ENCODE measurements around the gene KRT5. TPM values are rescaled to one million over a fixed set of nuclear protein-coding genes. Genes with fewer than 3 reads are reported as not detected.

KRT5 gene
- total and polyA plus RNA-seq, 4 donors: 0.08 TPM; not detected in 3

DNA sequence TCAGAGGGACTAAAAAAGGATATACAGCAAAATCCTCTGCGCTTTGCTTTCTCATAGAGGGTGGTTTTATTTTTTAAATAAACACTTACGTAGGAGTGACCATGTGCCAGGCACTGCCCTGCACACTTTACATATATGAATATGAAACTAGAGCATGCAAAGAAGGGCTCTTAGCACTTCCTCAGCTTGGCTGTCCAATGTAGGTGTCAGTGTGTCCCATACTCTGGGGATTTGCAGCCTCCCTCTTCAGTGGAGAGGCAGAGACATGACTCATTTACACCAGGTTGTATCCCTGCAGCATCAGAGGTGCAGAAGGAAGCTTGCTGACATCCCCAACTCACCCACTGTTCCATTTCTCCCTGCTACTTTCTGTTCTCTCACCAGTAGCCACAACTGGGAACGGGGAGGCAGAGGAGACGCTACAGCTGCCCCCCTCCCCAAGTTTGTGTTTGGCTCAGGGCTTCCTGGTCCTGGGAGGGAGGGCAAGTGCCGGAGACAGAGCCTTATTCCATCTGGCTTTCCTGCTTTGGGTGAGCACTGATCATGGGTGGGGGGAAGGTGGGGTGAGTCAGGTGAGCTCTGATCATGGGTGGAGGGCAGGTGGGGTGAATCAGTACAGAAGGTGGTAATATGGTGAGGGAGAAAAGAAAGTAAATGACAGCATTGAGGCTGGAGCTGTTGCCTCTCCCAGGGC lies 4.9 kb upstream of the KRT5 start:
- peak; percentile 20 for DNase-seq (ENCODE audit: low spot score)
- no peak overlapping the region for H3K27ac ChIP-seq (ENCODE audit: low read depth in 1 of 2, low read length in 2 of 2)

DNA sequence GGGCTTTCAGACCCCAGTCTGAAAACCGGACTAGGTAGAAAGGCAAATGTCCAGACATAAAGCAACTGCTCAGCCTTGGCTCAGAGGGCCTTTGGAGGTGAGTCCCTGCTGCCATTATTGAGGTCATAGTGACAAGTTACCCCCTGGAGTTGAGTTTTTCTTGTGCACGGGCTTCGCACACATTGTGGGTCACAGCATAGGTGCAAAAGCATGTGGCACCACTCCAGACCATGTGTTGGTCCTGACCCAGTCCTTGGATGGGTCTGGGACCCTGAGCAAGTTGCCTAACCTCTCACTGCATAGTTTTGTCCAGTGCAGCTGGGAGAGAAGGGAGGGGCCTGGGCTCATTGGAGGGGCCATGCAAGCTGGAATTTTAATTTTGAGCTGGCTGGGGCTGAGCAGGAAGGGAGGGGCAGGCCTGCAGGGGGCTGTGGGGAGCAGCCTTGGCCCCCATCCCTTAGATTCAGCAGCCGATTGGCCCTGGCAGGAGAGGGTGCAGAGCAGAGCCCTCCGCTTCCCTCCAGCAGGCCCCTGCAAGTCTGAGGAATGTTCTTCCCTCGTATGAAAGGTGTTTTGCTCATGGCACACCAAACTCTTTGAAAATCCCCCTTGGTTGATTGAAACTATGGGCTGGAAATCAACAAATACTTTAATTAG lies 4.2 kb upstream of the KRT5 start:
- no peak overlapping the region for H3K27ac ChIP-seq (ENCODE audit: low read depth in 1 of 2, low read length in 2 of 2)
- no peaks in the 10 kb centered on the region for H3K9me3 ChIP-seq (ENCODE audit: control insufficient read depth in 4 of 4, low read length in 3 of 4)
- 87% methylated on average over 6 of the region's 6 CpGs for WGBS
- H3K4me3 ChIP-seq (ENCODE audit: low read depth in 1 of 3, low read length in 3 of 3): no peak overlapping the region
- no peaks in the 10 kb centered on the region for H3K27me3 ChIP-seq (ENCODE audit: control insufficient read depth in 4 of 4, insufficient read depth in 4 of 4, low read length in 3 of 4)
- no peak overlapping the region for H3K9ac ChIP-seq (ENCODE audit: low read depth in 1 of 2, low read length in 2 of 2)
- no peaks in the 10 kb centered on the region for H3K36me3 ChIP-seq (ENCODE audit: control insufficient read depth in 4 of 4, insufficient read depth in 3 of 4, low read depth in 1 of 4, low read length in 3 of 4)
- DNase-seq (ENCODE audit: low spot score): peak; percentile 21
- H3K4me1 ChIP-seq (ENCODE audit: control insufficient read depth in 4 of 4, insufficient read depth in 4 of 4, low read length in 3 of 4): no peaks in the 10 kb centered on the region
- no peak for TF ChIP-seq EGR1 (IDR thresholded peaks at IDR 0.05; ENCODE audit: low read depth in 2 of 2)
- TF ChIP-seq, protein P1, sequence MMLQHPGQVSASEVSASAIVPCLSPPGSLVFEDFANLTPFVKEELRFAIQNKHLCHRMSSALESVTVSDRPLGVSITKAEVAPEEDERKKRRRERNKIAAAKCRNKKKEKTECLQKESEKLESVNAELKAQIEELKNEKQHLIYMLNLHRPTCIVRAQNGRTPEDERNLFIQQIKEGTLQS (IDR thresholded peaks at IDR 0.05): no peak
- no peak for TF ChIP-seq TAF1 (conservative IDR thresholded peaks at IDR 0.05)
- no peak for TF ChIP-seq RXRA (IDR thresholded peaks at IDR 0.05)
- TF ChIP-seq FOXA1 (IDR thresholded peaks at IDR 0.05): no peak
- no peak for TF ChIP-seq HNF4A (conservative IDR thresholded peaks at IDR 0.05)
- no peak for TF ChIP-seq NR2F2 (IDR thresholded peaks at IDR 0.05)
- TF ChIP-seq, protein P2, sequence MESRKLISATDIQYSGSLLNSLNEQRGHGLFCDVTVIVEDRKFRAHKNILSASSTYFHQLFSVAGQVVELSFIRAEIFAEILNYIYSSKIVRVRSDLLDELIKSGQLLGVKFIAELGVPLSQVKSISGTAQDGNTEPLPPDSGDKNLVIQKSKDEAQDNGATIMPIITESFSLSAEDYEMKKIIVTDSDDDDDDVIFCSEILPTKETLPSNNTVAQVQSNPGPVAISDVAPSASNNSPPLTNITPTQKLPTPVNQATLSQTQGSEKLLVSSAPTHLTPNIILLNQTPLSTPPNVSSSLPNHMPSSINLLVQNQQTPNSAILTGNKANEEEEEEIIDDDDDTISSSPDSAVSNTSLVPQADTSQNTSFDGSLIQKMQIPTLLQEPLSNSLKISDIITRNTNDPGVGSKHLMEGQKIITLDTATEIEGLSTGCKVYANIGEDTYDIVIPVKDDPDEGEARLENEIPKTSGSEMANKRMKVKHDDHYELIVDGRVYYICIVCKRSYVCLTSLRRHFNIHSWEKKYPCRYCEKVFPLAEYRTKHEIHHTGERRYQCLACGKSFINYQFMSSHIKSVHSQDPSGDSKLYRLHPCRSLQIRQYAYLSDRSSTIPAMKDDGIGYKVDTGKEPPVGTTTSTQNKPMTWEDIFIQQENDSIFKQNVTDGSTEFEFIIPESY (IDR thresholded peaks at IDR 0.05): no peak
- no peak for TF ChIP-seq HNF4G (IDR thresholded peaks at IDR 0.05)
- TF ChIP-seq, protein P3, sequence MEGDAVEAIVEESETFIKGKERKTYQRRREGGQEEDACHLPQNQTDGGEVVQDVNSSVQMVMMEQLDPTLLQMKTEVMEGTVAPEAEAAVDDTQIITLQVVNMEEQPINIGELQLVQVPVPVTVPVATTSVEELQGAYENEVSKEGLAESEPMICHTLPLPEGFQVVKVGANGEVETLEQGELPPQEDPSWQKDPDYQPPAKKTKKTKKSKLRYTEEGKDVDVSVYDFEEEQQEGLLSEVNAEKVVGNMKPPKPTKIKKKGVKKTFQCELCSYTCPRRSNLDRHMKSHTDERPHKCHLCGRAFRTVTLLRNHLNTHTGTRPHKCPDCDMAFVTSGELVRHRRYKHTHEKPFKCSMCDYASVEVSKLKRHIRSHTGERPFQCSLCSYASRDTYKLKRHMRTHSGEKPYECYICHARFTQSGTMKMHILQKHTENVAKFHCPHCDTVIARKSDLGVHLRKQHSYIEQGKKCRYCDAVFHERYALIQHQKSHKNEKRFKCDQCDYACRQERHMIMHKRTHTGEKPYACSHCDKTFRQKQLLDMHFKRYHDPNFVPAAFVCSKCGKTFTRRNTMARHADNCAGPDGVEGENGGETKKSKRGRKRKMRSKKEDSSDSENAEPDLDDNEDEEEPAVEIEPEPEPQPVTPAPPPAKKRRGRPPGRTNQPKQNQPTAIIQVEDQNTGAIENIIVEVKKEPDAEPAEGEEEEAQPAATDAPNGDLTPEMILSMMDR (IDR thresholded peaks at IDR 0.05; ENCODE audit: low read depth, low read length, missing input control): no peak
- TF ChIP-seq, protein P4, sequence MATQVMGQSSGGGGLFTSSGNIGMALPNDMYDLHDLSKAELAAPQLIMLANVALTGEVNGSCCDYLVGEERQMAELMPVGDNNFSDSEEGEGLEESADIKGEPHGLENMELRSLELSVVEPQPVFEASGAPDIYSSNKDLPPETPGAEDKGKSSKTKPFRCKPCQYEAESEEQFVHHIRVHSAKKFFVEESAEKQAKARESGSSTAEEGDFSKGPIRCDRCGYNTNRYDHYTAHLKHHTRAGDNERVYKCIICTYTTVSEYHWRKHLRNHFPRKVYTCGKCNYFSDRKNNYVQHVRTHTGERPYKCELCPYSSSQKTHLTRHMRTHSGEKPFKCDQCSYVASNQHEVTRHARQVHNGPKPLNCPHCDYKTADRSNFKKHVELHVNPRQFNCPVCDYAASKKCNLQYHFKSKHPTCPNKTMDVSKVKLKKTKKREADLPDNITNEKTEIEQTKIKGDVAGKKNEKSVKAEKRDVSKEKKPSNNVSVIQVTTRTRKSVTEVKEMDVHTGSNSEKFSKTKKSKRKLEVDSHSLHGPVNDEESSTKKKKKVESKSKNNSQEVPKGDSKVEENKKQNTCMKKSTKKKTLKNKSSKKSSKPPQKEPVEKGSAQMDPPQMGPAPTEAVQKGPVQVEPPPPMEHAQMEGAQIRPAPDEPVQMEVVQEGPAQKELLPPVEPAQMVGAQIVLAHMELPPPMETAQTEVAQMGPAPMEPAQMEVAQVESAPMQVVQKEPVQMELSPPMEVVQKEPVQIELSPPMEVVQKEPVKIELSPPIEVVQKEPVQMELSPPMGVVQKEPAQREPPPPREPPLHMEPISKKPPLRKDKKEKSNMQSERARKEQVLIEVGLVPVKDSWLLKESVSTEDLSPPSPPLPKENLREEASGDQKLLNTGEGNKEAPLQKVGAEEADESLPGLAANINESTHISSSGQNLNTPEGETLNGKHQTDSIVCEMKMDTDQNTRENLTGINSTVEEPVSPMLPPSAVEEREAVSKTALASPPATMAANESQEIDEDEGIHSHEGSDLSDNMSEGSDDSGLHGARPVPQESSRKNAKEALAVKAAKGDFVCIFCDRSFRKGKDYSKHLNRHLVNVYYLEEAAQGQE (IDR thresholded peaks at IDR 0.05): no peak
- TF ChIP-seq FOXA2 (IDR thresholded peaks at IDR 0.05): no peak
- no peak for TF ChIP-seq RAD21 (IDR thresholded peaks at IDR 0.05)
- no peak for TF ChIP-seq YY1 (IDR thresholded peaks at IDR 0.05)
- TF ChIP-seq SP1 (IDR thresholded peaks at IDR 0.05): no peak
- TF ChIP-seq, protein P5, sequence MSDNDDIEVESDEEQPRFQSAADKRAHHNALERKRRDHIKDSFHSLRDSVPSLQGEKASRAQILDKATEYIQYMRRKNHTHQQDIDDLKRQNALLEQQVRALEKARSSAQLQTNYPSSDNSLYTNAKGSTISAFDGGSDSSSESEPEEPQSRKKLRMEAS (IDR thresholded peaks at IDR 0.05): no peak

More for the DNA sequence above, 4.9 kb upstream of the KRT5 start:
- Histone ChIP-seq H3K9ac (ENCODE audit: low read depth in 1 of 2, low read length in 2 of 2) (no peak overlapping the region), H3K27me3 (ENCODE audit: control insufficient read depth in 4 of 4, insufficient read depth in 4 of 4, low read length in 3 of 4) (no peaks in the 10 kb centered on the region), H3K36me3 (ENCODE audit: control insufficient read depth in 4 of 4, insufficient read depth in 3 of 4, low read depth in 1 of 4, low read length in 3 of 4) (no peaks in the 10 kb centered on the region), H3K4me3 (ENCODE audit: low read depth in 1 of 3, low read length in 3 of 3) (no peak overlapping the region), H3K4me1 (ENCODE audit: control insufficient read depth in 4 of 4, insufficient read depth in 4 of 4, low read length in 3 of 4) (no peaks in the 10 kb centered on the region), H3K9me3 (ENCODE audit: control insufficient read depth in 4 of 4, low read length in 3 of 4) (no peaks in the 10 kb centered on the region)
- 87% methylated on average over 5 of the region's 5 CpGs for WGBS
- TF ChIP-seq, protein P5 (IDR thresholded peaks at IDR 0.05): no peak
- TF ChIP-seq GABPA (IDR thresholded peaks at IDR 0.05 in 1 of 2, conservative IDR thresholded peaks at IDR 0.05 in 1 of 2): no peak
- TF ChIP-seq YY1 (IDR thresholded peaks at IDR 0.05): no peak
- TF ChIP-seq, protein P1 (IDR thresholded peaks at IDR 0.05): no peak
- no peak for TF ChIP-seq HNF4G (IDR thresholded peaks at IDR 0.05)
- TF ChIP-seq NR2F2 (IDR thresholded peaks at IDR 0.05): no peak
- TF ChIP-seq FOXA1 (IDR thresholded peaks at IDR 0.05): no peak
- no peak for TF ChIP-seq EGR1 (IDR thresholded peaks at IDR 0.05; ENCODE audit: low read depth in 2 of 2)
- no peak for TF ChIP-seq RXRA (IDR thresholded peaks at IDR 0.05)
- TF ChIP-seq FOXA2 (IDR thresholded peaks at IDR 0.05): no peak
- TF ChIP-seq, protein P3 (IDR thresholded peaks at IDR 0.05; ENCODE audit: low read depth, low read length, missing input control): no peak

Data from liver (tissue), 9 donors.